Endometrial microvascular endothelial cells (primary cell): ENCODE results near the gene PTGDR. TPM values are rescaled to one million over a fixed set of nuclear protein-coding genes. Genes with fewer than 3 reads are reported as not detected.

Experiments
- in situ Hi-C: cut with HindIII; loops from 2 replicates; pipeline ENCODE4 v1.10.0; 2017; ENCODE audit warnings: low sequenced_read_pairs, low pct_unique_long_range_greater_than_20kb; ENCODE audit errors: inconsistent ontology term
- total RNA-seq: library from RNA; depleted of rRNA; stranded (reverse); fragments of >200 nt; gene quantifications from one replicate; pipeline ENCODE4 v1.2.3, GENCODE V29; 2015; ENCODE audit errors: inconsistent ontology term

The PTGDR gene
- total RNA-seq, 1 donor from 2014 or later = not detected

DNA sequence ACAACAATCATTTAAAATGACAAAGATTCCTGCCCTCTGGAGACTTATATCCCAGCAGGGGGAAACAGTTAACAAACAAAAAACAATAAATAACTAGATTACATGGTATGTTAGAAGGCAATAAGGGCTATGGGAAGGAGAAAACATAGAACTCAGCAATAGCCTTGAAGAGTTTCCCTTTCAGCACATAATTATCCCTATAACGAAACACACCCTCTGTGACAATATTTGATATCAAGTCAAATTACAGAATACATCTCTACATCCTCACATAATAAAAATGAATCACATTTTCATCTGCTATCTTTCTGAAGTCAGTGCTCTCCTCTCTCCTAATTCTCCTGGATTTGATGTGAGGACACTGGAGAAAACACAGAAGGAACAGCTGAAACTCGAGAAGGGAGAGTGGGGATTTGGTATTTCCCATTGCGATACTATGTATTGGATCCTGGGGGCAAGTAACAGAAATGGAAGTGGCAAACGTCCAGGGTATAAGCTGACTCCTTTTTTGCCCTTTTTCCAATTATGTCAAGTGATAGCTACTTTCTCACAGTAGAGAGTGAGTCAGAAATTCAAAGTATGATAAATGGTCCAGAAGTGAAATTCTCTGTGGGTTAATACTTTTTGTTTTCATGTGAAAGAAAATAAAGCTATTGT is 36.9 kb downstream of the PTGDR start:
- in situ Hi-C loops = no loop called here

DNA sequence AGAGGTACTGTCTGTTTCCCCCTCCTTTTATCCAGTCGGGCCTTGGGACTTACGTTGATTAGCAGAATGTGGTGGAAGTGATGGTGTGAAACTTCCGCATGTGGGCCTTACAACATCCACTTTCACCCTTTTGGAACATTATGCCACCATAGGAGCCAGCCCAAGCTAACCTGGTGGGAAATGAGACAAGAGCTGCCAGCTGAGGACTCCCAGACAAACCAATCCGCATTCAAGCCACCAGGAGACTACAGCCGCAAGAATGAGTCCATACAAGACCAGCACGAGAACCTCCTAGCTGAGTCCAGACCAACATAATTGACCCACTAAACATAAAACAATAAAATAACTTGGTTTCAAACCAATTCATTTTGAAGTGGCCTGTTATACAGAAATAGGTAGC is 37.5 kb downstream of the PTGDR start:
- in situ Hi-C loops = no loop called here

DNA sequence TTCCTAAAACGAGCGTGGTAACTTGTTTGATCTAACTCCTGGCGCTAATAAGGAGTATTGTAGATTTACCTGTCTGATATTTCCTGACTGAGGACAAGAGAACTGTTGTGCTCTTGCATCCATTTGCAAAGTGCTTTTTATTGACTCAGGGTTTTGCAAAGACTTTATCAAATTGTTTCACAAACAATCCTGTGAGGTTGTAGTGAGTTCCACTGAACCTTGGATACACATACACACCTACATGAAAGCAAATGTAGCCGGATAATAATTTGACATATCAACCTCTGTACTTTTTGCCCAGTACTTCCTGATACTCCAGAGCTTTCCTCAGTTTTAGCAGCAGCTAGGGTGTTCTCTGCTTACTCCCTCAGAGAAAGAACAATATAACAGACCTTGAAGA is 39.9 kb downstream of the PTGDR start:
- in situ Hi-C loops = no loop called here

DNA sequence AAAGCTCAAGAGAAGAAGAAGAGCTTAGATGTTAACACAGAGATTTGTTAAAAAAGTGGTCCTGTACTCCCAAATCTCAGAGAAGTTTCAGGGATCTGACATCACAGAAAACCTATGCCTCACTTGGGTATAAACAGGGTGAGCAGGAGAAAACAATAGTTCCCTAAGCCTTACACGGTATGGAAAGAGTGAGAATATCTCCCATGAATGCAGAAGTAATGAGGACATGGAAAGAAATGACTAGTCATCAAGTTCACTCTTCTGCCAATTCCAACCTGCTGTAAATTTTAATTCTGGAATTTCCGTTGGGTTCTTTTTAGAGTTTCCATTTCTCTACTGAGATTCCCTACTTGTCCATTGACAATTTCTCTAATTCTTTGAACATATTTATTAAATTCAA is 40.4 kb downstream of the PTGDR start:
- in situ Hi-C loops = no loop called here

DNA sequence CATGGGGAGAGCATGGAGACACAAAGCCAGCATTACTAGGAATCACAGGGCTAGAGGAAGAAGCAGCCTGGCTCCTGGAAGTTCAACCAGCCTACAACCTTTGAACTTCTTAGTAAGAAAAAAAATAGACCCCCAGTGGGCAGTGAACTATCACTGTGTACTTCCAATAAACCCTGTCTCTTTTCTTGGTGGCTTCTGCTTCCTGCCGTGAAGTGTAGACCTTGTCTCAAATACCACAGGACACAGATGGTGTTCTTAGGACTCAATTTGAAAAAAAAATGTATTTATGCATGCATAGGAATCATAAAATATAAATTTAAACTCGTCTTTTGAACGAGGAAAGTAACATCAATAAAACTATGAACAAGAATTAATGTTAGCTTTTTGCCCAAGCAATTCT is 43.0 kb downstream of the PTGDR start:
- in situ Hi-C loops = no loop called here

DNA sequence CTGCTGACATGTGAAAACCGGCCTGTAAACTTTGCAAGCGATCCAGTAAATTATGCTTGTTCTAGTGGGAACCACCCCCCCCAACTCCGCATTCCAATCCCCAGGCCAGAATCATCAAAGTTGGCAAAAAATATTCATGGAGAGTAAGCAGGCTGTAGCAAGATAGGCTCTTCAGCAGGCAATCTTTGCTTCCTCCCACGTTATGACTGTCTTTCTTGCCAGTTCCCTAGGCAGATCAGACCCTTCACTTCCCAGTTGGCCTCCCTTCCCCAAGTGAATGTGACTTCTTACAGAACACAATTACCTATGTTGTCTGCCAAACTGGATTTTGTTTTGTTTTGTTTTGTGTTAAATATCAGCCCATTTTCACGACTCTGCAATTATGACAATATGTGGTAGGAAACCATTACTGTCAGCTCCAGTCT is 45.4 kb downstream of the PTGDR start:
- in situ Hi-C loops = no loop called here

DNA sequence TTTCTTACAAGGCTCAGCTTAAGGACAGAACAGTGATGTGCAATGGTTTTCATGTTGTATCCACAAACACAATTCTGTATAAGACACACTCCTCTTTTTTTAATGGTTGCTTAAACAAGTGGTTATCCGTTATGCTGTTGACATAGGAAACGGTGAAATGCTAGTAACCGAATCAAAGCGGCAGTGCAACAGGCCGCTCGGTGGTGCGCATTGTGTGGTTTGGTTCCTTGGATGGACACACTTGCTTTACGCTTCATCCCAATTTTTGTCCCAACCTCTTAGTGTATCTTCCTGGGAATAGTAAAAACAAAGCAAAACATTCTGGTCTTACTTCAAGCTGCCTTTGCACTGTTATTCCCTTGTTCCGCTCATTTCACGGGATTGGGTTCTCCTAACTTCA is 46.0 kb downstream of the PTGDR start:
- in situ Hi-C loops = no loop called here

DNA sequence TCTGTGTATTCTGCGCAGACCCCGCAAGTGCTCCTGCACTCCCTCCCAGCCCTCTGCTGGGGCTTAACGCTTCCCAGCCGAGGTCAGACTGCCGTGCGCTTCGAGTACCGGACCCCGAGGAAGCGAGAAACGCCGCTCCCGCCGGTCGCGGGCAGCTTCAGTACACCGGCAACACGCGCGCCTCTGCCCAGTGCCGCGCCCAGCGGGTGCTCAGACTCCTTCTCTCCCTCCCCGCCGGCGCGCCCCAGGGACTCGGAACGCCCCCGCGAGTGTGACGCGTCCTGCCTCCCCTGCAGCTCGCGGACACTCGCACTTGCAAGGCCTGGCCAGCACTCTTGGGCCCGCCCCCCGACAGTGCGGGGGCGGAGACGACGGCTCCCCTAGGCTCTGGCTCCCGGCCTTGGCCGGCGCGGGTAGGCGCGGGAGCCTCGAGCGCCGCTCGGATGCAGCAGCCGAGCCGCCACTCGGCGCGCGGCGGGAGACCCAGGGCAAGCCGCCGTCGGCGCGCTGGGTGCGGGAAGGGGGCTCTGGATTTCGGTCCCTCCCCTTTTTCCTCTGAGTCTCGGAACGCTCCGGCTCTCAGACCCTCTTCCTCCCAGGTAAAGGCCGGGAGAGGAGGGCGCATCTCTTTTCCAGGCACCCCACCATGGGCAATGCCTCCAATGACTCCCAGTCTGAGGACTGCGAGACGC is 46.6 kb downstream of the PTGDR start, which contains the start of gene PTGER2:
Gene PTGER2 (plus strand): TSS at position 410 of the 692 bp plus-strand sequence. CDS start 237 bp downstream, at position 647.
- in situ Hi-C loops = no loop called here

DNA sequence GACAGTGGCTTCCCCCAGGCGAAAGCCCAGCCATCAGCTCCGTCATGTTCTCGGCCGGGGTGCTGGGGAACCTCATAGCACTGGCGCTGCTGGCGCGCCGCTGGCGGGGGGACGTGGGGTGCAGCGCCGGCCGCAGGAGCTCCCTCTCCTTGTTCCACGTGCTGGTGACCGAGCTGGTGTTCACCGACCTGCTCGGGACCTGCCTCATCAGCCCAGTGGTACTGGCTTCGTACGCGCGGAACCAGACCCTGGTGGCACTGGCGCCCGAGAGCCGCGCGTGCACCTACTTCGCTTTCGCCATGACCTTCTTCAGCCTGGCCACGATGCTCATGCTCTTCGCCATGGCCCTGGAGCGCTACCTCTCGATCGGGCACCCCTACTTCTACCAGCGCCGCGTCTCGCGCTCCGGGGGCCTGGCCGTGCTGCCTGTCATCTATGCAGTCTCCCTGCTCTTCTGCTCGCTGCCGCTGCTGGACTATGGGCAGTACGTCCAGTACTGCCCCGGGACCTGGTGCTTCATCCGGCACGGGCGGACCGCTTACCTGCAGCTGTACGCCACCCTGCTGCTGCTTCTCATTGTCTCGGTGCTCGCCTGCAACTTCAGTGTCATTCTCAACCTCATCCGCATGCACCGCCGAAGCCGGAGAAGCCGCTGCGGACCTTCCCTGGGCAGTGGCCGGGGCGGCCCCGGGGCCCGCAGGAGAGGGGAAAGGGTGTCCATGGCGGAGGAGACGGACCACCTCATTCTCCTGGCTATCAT is 47.3 kb downstream of the PTGDR start:
- in situ Hi-C loops = no loop called here

DNA sequence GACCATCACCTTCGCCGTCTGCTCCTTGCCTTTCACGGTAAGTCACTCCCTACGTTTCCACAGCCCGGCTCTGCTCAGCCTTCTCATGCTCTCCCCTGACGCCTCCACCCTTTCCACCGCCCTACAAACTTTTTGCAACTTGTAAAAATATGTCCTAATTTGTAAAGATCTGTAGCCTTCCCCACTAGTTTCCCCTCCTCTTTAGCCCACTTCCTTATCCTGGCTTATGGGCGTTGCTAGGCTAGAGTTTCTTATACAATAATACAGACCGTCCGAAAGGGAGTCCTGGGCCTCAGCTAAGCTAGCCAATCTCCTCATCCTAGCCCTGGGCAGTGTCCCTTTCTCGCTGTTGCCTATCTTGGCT is 47.8 kb downstream of the PTGDR start:
- in situ Hi-C loops = no loop called here

DNA sequence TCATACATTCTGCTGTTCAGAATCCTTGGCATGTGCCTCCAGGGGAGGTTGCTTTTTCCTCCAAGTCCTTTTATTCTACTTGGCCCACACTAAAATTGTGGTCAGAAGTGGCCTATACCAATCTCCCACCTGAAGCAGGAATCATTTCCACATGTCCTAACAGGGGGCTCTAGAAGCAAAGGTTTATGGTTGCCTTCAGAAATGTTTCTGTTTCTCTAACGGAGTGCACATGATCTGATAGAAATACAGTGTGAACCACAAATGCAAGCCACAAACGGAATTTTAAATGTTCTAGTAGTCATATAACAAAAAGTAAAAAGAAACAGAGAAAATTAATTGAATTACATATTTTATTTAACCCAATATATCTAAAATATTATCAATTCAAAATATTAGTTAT is 50.6 kb downstream of the PTGDR start:
- in situ Hi-C loops = no loop called here

DNA sequence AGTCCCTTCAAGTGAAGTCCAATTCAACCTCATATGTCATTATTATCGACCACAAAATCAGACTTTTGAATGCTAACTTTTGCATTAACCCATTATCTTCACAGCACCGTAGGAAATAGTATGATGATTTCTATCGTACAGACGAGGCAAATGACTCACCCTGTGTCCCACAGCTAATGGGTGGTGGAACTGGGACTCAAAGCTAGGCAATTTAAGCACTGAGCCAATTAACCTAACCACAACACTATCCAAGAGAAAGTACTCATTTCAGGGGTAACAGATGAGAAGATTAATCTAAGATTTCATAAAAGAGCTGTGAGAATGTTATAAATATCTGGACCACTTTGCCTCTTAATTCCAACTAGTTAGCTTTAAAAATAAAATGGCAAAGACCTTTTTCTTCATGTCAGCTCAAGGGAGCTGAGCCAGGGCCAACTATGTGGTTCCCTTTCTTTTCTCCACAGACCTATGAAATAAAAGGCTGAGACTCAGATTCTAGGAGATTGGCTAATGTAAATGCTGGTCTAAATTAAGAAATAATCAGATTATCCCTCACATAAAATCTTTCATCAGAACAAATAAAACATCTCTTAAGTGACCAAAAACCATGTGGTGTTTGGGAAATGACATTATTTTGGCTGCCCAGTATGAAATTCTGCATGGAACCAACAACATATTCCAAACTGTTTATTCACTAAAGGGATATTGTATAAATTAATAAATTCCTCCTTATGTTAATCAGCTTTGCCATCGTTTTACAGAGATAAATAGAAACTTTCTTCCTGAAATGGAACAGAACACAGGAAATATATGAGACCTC is 51.5 kb downstream of the PTGDR start:
- in situ Hi-C loops = no loop called here

DNA sequence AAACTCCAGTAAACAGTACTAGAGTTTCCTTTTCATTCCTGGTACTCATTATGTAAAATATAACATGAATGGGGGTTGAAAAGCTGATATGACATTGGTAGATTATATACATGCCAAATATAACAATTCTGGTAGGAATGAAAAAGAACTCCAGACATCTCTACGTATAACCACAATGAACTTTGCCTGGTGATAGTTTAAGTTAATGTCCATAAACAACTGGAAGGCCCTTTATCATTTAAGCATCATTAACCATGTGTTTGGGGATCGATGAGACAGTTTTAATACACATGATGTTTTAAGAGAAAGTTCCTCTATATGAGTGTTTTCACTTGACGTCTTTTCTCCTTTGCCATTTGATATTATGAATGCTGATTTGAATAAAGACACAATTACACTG is 52.4 kb downstream of the PTGDR start:
- in situ Hi-C loops = no loop called here

DNA sequence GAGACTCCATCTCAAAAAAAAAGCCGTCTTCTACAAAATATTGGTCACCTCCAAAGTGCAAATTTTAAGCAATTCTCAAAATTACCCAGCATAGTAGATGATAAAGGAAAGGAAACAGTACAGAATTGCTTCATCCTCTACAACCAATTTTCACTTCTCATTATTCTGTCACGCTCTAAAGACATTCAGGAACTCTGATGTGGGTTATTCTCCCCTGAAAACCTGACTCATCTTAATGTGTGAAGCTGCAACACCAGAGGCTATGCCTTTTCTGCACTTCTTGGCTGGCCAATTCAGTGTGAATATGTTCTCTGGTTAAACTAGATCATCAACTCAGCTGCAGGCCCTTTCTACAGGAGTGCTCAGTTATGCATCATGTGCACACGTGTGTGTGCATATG is 57.6 kb downstream of the PTGDR start:
- in situ Hi-C loops = no loop called here

DNA sequence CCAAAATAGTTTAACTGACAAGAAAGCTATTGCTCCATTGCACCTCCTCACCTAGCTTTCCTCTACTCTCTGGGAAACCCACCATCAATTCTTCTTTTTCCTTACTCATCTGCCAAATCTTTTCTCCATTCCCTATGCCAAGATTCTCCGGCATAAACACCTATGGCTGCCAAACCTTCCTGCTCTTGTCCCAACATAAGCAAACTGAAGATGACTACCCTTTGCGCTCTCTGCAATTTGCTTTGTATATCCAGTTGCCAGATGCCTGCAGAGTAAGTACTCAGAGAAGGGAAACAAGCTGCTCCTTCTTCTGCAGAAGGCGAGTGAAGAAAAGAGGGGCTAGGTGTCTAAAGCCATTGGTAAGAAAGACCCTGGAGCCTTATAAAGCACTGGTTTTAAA is 58.1 kb downstream of the PTGDR start:
- in situ Hi-C loops = no loop called here

Other genes with a start within 250 kb of the PTGDR start
- 3.9 TPM for gene NID2, start 198.6 kb upstream of the PTGDR start, total RNA-seq
- gene PTGER2, start 46.6 kb downstream of the PTGDR start, total RNA-seq = 3.3 TPM